GM19238 (cell line): ENCODE data around the gene KLHDC4.
"Not testable (repeated sequence)": the region's sequence is repeated elsewhere in the genome, so short reads cannot be mapped to it uniquely, and the experiment has no call there.

ENCODE experiments used
- DNase-seq: peaks from one replicate; pipeline ENCODE4 v3.0.0; 2011; ENCODE audit warnings: low spot score; ENCODE audit not compliant: insufficient read length

KLHDC4 gene

DNA sequence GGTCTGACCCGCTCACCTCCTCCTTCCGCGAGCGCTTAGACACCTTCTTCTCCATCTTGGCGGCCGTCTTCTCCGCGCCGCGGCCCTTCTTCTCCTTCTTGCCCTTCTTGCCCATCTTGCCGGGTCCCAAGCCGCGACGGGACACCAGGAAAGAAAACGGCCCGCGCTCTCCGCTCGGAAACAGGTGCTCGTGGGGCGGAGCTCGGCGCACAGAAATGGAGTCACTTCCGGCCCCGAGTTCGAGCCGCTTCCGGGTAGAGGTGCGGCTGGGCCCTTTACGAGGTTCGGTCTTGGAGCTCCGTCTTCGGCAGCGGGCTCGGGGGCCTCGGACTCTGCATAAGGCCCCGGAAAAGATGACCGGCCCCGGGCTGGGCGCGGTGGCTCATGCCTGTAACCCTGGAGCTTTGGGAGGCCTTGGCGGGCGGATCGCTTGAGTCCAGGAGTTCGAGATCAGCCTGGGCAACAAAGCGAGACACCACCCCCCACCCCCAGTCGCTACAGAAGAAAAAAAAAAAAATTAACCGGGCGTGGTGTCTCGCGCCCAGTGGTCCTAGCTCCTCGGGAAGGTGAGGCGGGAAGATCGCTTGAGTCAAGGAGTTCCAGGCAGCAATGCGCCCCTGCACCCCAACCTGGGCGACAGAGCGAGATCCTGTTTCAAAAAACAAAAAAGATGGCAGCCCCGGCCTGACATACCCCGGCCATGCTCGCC is at the start of gene KLHDC4:
TSS of gene KLHDC4 (minus strand) at position 211 of the 709 bp plus-strand sequence. CDS start at position 115, 96 bp downstream.
- DNase-seq = peak; percentile 87

DNA sequence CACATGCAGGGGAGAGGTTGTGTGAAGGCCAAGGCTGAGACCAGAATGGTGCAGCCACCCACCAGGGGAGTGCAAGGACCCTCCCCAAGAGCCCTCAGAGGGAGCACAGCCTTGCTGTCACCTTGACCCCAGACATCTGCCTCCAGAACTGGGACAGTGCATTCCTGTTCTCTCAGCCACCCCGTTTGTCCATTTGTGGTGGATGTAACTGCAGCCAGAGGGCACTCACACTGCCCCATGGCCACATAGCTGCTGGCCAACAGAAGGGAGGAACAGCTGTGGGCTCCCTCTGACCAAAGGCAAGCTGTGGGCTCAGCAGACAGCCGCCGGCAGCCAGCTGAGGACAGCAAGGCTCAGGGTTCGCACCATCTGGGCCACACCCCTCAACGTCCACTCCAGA is 49.8 kb upstream of the KLHDC4 start:
- no peak for DNase-seq

DNA sequence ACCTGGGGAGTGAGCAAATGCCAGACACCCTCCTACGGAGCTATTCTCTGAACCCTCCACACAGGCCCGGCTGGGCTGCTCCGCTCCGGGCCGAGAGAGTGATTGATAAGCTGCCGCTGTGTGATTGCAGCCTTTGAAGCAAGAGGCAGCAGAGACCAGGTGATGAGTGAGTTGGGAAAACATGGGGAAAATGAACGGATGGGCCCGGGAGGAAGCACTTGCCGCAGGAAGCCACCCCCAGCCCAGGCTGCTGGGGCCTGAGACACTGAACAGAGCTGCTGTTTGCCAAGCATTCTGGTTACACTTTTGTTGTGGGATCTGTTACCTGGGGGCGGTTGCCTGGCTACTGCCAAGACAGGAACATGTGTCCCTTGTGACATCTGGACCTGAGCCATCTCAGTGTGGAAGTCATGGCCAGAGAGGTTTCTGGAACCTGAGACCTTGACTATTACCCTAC is 46.4 kb upstream of the KLHDC4 start:
- DNase-seq = no peak

DNA sequence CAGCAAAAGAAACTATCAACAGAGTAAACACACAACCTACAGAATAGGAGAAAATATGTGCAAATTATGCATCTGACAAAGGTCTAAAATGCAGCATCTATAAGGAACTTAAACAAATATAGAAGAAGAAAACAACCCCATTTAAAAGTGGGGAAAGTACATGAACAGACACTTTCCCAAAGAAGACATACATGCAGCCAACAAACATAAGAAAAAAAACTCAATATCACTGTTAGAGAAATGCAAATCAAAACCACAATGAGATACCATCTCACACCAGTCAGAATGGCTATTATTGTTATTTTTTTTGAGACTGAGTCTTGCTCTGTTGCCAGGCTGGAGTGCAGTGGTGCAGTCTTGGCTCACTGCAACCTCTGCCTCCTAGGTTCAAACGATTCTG is 45.7 kb upstream of the KLHDC4 start:
- not testable (repeated sequence) for DNase-seq

DNA sequence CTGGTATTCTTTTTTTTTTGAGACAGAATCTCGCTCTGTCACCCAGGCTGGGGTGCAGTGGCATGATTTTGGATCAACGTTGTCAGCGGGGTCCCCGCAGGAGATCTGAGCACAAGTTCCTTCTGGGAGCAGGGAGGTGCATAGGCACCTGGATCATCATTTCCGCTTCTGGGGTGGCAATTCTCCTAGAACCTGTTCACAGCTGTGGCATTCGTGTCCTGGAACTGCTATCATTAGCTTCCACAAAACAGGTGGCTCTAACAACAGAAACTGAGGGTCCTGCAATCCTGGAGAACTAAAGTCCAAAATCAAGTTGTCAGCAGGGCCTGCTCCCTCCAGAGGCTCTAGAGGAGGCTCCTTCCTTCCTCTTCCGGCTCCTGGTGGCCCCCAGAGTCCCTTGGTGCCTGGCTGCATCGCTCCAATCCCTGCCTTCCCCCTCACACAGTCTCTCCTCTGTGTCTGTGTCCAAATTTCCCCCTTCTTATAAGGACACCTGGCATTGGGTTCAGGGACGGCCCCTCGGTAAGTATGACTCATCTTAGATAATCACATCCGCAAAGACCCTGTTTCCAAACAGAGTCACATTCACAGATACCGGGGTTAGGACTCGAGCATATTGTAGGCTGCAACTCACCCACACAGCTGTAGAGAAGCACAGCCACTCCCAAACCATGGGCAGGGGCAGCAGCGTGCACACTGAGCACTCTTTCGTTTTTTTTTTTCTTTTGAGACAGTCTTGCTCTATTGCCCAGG is 43.5 kb upstream of the KLHDC4 start:
- DNase-seq = peak; percentile 55

DNA sequence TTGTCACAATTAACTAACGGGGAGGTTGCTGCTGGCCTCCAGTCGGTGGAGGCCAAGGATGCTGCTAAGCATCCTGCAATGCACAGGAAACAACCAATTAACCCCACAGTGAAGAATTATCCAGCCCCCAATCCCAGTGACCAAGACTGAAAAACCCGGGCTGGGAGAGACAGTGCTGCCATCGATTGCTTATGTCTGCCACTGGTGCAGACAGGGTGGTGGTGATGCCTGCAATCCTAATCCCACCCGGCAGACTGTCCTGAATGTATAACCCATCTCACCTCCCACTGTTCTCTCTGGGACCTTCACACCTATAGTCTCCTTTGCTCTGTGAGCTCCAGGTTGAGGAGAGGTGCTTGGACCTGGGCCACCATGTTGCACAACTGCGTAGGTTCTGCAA is 42.3 kb upstream of the KLHDC4 start:
- no peak for DNase-seq

DNA sequence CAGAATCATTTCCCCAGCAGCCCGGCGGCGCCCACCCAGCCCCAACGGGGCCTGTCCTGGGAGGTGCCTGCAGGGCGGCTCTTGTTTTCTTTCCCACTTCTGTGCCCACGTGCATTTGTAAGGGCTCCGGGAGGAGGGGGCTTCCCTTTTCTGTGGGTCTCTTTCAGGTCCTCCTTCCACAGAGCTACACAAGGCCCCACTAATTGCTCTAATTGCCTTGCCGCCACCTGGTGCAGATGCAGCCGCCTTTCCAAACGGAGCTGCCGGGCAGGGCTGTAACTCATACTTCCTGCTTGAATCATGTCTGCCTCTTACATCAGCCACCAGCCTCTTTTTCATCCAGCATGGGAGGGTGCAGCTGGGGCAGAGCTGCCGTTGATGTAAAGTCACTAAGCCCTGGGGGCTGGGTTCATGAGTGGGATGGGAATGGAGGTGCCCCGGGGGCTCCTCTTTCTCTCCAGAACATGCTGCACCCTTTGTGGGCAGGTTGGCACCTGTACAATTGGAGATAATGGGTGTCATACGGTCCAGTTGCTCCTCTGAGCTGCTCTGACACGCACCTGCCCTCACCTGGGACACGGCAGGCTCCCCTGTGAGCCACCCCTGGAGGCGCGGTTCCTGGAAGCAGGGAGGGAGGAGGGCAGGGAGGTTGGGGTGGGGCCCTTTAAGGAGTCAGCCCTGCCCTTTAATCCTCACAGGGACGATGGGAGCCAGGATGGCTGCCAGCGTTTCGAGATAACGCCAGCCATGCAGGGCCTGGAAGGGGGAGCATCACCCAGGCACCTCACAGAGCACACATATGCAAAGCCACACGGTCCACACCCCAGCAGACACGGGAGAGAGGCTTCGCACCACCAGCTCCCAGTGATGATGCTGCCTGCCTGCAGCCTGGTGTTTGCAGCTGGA is 41.1 kb upstream of the KLHDC4 start:
- no peak for DNase-seq

DNA sequence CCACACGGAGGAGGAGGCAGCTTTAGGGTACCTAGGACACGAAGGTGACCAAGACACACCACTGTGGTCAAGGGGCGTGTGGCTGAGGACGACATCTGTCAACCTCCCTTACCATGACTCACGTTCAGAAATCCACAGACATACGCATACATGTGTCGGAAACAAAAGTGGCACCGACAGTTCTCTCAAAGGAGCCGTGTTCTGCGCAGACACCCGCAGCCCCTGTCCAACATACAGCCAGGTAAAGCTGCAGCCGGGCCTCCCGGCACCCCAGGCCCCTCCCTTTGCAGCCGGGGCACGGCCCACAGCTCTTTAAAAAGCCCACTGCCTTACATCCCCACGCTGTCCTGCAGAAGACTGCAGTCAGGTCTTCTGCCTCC is 40.5 kb upstream of the KLHDC4 start:
- no peak for DNase-seq

DNA sequence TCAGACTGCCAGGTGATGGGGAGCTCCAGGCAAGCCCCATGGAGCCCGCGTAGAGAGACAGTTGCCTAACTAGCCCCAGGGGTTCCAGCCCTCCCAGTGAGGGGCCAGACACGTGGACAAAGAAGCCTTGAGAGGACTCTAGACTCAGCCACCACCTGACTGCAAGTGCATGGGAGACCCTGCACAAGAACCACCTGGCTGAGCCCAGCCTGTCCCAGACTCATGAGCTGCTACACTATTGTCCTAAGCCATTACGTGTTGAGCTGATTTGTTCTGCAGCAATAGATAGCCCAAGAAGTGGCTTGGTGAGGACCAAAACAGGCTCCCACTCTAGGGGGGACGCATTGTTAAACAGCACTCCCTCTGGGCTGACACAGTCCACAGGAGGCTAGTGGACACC is 37.6 kb upstream of the KLHDC4 start:
- no peak for DNase-seq

DNA sequence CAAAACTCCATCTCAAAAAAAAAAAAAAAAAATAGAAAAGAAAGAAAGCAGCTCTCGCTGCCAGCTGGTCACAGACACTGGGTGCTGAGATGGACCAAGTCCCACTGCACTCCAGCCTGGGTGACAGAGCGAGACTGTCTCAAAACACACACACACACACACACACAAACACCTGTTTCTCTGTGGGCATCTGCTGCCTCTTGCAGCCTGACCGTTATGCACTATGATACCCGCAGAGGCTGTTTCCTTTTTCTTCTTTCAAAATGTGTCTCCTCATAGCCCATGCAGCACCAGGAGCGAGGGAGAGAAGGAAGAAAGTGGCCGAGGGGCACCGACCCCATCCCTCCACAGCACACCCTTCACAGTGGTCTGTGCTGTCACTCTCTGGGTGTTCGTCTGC is 36.9 kb upstream of the KLHDC4 start:
- no peak for DNase-seq

DNA sequence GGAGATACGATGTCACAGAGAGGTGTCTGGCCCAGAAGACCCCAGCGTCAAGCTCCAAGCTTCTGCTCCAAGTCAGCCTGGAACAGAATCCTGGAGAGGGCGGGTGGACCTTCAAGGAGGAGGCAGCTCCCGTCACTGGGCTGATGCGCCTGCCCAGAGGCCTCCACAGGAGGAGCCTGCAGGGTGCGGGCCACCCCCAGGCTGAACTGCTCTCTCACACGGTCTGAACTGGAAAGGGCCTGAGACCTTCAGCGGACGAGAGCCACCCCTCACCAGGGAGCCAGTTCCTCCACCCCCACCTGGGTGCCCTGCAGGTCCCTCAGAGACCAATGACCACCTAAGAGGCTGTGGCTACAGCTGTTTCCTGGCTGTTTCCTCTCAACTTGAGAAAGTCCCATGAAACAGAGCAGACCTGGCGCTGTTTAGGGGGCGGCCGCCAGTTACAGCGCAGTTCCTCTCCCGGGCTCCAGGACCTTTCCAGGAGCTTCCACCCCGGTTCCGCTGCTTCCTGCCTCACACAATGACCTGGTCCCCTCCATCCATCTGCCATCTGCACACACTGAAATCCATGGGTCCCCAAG is 36.0 kb upstream of the KLHDC4 start:
- DNase-seq = no peak

DNA sequence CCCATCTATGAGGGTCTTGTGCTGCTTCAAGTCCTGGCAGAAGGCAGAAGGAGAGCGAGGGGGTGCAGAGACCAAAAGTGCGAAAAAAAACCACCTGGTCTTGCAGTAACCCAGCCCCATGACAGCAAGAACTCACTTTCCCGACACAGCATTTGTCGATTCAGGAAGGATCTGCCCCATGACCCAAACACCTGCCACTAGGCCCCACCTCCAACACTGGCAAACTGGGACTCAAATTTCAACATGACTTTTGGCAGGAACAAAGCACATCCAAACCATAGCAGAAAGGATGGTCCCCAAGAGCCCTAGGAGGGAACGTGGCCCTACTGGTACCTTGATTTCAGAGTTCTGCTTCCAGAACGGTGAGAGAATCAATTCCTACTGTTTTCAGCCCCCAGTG is 34.7 kb upstream of the KLHDC4 start:
- DNase-seq = no peak

DNA sequence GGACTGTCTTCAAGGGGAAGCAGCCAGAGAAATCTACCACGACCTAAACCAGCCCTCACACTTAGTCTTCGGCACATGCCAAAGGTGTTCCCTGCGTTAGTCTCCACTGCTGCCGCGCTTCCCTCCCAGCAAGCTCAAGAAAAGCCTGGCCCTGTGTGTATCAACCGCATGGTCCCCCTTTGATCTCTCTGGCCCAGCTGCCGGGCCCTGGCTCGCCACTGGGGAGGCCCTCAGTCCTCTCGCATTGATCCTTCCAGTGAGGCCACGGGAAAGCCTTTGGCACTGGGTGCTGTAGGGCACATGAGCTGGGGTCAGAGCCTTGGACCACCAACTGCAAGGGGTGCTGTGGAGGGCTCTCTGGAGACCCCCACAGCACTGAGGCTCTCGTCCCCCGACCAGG is 29.6 kb upstream of the KLHDC4 start:
- no peak for DNase-seq

DNA sequence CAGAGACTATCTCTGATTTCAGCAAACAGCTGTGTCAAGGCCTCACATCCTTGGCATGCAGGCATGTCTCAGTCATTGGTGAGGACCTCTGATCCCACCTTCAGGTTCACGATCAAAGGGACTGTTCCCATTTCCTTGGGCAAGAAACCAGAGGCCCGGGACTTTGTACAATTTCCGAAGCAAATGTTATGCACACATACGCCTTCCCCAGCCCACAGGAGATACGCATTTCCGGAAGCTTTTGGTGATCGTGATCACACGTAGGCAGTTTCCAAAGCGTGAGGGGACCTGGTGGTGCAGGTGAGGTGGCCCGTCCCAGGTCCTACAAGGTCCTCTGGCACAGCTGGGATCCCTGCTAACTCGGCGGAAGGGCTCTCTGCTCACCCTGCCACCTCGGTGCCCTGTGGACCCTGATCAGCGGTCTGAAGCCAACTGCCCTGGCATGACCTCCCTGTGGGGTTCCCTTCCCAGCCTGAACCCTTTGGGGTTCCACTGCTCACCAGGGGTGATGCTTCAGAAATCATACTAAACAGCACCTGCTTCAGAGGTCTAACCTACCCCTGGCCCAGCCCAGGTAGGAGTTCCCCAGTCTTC is 28.8 kb upstream of the KLHDC4 start:
- no peak for DNase-seq

DNA sequence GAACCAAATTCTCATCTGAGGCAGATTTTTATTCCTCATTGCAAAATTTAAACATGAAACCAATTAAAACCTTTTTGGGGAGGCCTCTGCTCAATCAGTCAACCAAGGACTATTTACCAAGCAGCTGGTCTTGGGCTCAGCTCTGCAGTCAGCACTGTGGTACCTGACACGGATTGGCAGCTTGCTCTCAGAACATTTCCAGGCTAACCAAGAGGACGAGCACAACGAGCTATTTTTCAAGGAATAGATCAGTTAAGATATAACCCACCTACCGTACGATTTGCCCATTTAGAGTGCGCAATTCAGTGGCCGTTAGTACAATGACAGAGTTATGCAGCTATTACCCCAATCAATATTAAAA is 26.4 kb upstream of the KLHDC4 start:
- no peak for DNase-seq

DNA sequence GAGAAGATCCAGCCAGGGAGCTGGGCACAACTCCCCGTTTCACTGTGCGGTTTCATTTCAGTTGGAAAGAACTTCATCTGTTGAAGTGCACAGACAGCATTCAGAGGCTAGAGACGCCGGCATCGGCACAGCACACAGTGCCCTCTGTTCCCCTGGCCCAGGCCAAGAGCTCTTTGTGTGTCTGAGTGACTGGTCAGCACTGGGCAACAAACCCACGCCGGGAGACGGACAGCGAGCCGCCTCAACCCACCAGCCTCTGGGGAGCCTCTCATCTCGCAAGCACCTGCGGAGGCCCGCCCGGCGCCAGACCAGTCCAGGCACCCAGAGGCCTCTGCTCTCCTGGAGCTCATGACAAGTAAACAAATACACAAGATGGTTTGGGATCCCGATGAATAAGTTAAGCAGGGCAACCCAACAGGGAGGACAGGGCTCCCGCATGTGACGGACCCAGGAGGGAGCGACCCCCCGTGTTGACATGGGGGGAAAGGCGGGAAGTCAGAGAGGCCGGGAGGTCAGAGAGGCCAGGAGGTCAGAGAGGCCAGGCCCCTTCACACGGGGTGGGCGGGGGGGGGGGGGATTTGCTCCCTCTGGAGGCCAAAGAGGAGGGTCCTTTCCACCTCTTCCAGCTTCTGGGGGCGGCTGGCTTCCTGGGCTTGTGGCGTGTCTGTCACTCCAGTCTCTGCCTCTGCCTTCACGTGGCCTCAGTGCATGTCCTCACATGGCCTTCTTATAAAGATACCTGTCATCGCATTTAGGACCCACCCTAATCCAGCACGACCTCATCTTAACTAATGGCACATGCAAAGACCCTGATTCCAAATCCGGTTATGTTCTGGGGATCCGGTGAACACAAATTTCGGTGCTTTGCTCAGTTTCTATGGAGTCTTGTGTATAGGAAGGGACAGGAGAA is 25.8 kb upstream of the KLHDC4 start:
- DNase-seq = no peak

DNA sequence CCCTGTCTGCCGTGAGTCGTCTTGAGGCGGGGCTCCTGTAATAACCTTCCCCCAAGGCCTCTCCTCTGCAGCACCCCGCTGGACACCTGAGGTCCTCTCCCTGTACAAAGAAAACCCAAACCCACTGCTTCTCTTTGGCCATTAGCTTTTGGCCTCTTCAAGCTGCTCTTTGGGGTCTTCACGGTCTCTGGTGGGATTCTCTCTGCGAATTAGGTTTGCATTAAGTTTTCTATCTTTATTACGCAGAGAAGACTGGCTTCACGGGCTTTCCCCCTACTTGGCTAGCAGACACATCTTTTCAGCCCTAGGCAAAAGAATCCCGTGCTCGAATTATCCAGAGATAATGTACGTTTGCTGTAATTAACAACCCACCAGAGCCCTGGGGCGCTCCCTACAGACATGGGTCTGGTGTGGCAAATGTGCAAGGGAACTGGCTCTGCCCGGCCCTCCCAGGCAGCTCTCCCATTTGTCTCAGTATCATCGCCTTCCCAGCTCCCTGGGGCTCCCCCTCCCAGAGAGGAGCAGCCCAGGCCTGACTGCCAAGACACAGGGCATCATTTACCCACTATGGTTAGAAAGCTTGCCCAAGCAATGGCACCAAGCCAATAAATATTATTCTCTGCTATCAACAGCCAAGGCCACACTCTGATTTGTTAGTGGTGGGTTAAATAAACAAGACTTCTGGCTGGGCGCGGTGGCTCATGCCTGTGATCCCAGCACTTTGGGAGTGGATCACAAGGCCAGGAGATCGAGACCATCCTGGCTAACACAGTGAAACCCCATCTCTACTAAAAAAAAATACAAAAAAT is 24.7 kb upstream of the KLHDC4 start:
- DNase-seq = no peak

DNA sequence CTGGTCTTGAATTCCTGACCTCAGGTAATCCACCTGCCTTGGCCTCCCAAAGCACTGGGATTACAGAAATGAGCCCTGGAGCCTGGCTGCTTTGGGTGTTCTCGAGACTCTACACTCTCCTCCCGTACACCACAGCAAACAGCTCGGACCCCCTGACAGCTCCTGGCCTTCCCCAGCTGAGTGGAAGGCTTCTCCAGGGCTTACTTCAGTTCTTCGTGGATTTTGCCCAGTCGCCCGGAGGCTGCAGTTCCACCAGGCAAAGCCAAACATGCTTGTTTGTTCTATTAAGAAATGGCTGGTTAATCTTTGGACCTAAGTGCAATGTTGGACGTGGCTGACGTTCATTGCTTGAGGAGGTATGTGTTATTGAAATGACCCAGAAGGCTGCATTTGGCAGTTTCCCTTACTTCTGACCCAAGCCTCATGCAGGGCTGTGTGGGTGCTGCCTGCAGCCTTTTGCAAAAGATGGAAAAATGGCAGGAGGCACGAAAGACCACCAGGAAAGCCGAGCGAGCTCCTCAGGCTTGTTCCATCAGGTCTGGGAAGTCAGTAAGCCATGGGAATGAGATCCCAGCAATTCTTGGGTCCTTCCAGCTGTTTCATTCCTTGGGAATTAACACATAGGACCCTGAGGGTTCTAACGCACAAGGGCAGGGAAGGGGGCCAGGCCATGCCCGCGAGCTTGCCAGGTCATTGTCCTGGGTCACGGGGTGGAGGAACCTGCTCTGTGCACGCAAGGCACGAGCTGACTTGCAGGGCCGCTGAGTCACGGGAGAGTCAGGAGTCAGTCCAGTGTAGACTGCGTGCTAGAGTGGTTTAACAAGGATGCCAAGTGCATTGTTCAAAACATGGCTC is 23.9 kb upstream of the KLHDC4 start:
- DNase-seq = no peak
